CD14-positive monocyte (primary cell): ENCODE data around the gene BMI1. TPM values are rescaled to one million over a fixed set of nuclear protein-coding genes. Genes with fewer than 3 reads are reported as not detected.

ENCODE experiments used
- DNase-seq, 3 donors: peaks; one replicate each; pipeline ENCODE4 v3.0.0-alpha.2; 2011 to 2022
- H2AFZ ChIP-seq: 2 replicates; pipeline ENCODE4 v1.6.0; 2012; ENCODE audit warnings: mild to moderate bottlenecking, low read depth, low read length, inconsistent platforms; ENCODE audit not compliant: insufficient read depth, poor library complexity, severe bottlenecking
- H3K27ac ChIP-seq, 2 donors: 1 replicate in 1 of 2; 2 replicates in 1 of 2; pipeline ENCODE4 v1.5.1; 2012 to 2013; ENCODE audit warnings: low read length in 2 of 2, control low read depth in 1 of 2, inconsistent platforms in 1 of 2, low read depth in 1 of 2, mild to moderate bottlenecking in 1 of 2
- H3K27me3 ChIP-seq, 2 donors: one replicate each; pipeline versions ENCODE4 v1.6.0 to v1.6.1; 2011 to 2013; ENCODE audit warnings: low read length in 2 of 2; ENCODE audit not compliant: control insufficient read depth in 2 of 2, insufficient read depth in 2 of 2
- H3K36me3 ChIP-seq, 2 donors: replicated peaks in 1 of 2; 1 replicate in 1 of 2; 2 replicates in 1 of 2; pipeline versions ENCODE4 v1.5.1 to v1.6.1; 2012 to 2013; ENCODE audit warnings: low read length in 2 of 2, control low read depth in 1 of 2, inconsistent platforms in 1 of 2, mild to moderate bottlenecking in 1 of 2; ENCODE audit not compliant: insufficient read depth in 2 of 2, control insufficient read depth in 1 of 2
- H3K4me1 ChIP-seq, 2 donors: 1 replicate in 1 of 2; 2 replicates in 1 of 2; pipeline versions ENCODE4 v1.5.1 to v1.6.1; 2012 to 2013; ENCODE audit warnings: low read length in 2 of 2, control low read depth in 1 of 2, inconsistent platforms in 1 of 2, mild to moderate bottlenecking in 1 of 2, moderate library complexity in 1 of 2; ENCODE audit not compliant: insufficient read depth in 2 of 2, control insufficient read depth in 1 of 2
- H3K4me2 ChIP-seq: replicated peaks from 2 replicates; pipeline ENCODE3; 2012; ENCODE audit warnings: low read length, moderate library complexity, mild to moderate bottlenecking; ENCODE audit not compliant: poor library complexity, severe bottlenecking; ENCODE audit errors: extremely low read depth
- H3K4me3 ChIP-seq, 3 experiments: fragments of 200-600 bp in 1 of 3; sonication (generic) in 1 of 3; replicated peaks in 1 of 3; 1 replicate in 2 of 3; 2 replicates in 1 of 3; pipeline ENCODE4 v1.5.1; 2011 to 2013; ENCODE audit warnings: low read length in 3 of 3, mild to moderate bottlenecking in 3 of 3, control low read depth in 2 of 3, low read depth in 2 of 3, inconsistent platforms in 1 of 3, moderate library complexity in 1 of 3
- H3K79me2 ChIP-seq: 2 replicates; pipeline ENCODE4 v1.6.0; 2012; ENCODE audit warnings: mild to moderate bottlenecking, control low read depth, inconsistent platforms, low read length, moderate library complexity; ENCODE audit not compliant: insufficient read depth
- H3K9ac ChIP-seq: 2 replicates; pipeline ENCODE4 v1.6.0; 2017; ENCODE audit warnings: low read length, mild to moderate bottlenecking; ENCODE audit not compliant: insufficient read depth, poor library complexity, severe bottlenecking
- H3K9me3 ChIP-seq, 2 donors: replicated peaks in 1 of 2; 1 replicate in 1 of 2; 2 replicates in 1 of 2; pipeline versions ENCODE4 v1.5.1 to v1.6.1; 2012 to 2013; ENCODE audit warnings: low read length in 2 of 2, control low read depth in 1 of 2; ENCODE audit not compliant: control insufficient read depth in 1 of 2, insufficient read depth in 1 of 2
- H4K20me1 ChIP-seq: 2 replicates; pipeline ENCODE4 v1.6.0; 2012; ENCODE audit warnings: mild to moderate bottlenecking, low read length, control low read depth, moderate library complexity; ENCODE audit not compliant: insufficient read depth
- H3K27ac Mint-ChIP-seq, 7 donors: one replicate each; pipeline ENCODE4 v1.8.0; 2020; ENCODE audit warnings: mild to moderate bottlenecking in 7 of 7, mixed read lengths in 7 of 7, moderate library complexity in 6 of 7, inconsistent platforms in 2 of 7
- H3K27me3 Mint-ChIP-seq, 3 donors: one replicate each; pipeline ENCODE4 v1.8.0; 2021 to 2022; ENCODE audit warnings: low read depth in 3 of 3, mild to moderate bottlenecking in 3 of 3, mixed read lengths in 3 of 3, moderate library complexity in 3 of 3, inconsistent platforms in 1 of 3
- H3K36me3 Mint-ChIP-seq, 2 donors: one replicate each; pipeline ENCODE4 v1.8.0; 2020; ENCODE audit warnings: mixed read lengths in 2 of 2, inconsistent platforms in 1 of 2, mild to moderate bottlenecking in 1 of 2
- H3K4me1 Mint-ChIP-seq: one replicate; pipeline ENCODE4 v1.8.0; 2020; ENCODE audit warnings: mild to moderate bottlenecking, mixed read lengths
- H3K4me3 Mint-ChIP-seq, 2 donors: one replicate each; pipeline ENCODE4 v1.8.0; 2020; ENCODE audit warnings: mild to moderate bottlenecking in 2 of 2, mixed read lengths in 2 of 2, moderate library complexity in 1 of 2
- H3K9me3 Mint-ChIP-seq, 7 donors: one replicate each; pipeline ENCODE4 v1.8.0; 2020 to 2022; ENCODE audit warnings: mixed read lengths in 7 of 7, mild to moderate bottlenecking in 6 of 7, moderate library complexity in 6 of 7, inconsistent platforms in 2 of 7
- CTCF ChIP-seq: fragments of 200-600 bp; IDR thresholded peaks from one replicate; pipeline ENCODE4 v1.8.0; 2022; ENCODE audit warnings: antibody characterized with exemption, mild to moderate bottlenecking
- WGBS: methylation state at CpG from one replicate; pipeline ENCODE4 v1.1.5; 2013; ENCODE audit warnings: missing lambda C conversion rate; ENCODE audit not compliant: insufficient coverage; 5-methylcytosine and 5-hydroxymethylcytosine counted together
- intact Hi-C, 2 donors: fragments of 100-400 bp; cut with micrococcal nuclease; formaldehyde crosslinking; loops; one replicate each; pipeline versions ENCODE4 v1.15.0 to v1.15.1; 2023
- polyA plus RNA-seq, 3 donors: library from polyadenylated mRNA; depleted of rRNA in 1 of 3; unstranded in 2 of 3; stranded (reverse) in 1 of 3; fragments of 300-500 nt in 2 of 3; fragments of >200 nt in 1 of 3; fragmentation: Illumina TruSeq in 2 of 3; gene quantifications; 1 replicate in 2 of 3; 2 replicates in 1 of 3; pipeline ENCODE4 v1.2.3, GENCODE V29; 2012 to 2021

Gene BMI1
- polyA plus RNA-seq, 3 donors, result 7.5 to 11.9 (median 11.0) TPM

GRCh38 chr10:22324893-22325271, 4.0 kb downstream of the BMI1 start:
- peaks cover 17 to 19% of the 10 kb centered on the region in 2 donors for H3K36me3 ChIP-seq
- peaks cover 29 to 32% of the 10 kb centered on the region in 2 donors for H3K4me1 ChIP-seq
- peaks cover 35% of the 10 kb centered on the region for H3K4me1 Mint-ChIP-seq
- H3K27ac ChIP-seq, result no peak overlapping the region
- peaks cover 37 to 51% (median 40%) of the 10 kb centered on the region in 3 donors for H3K27me3 Mint-ChIP-seq
- peaks cover 0 to 10% (median 5%) of the 10 kb centered on the region in 7 donors for H3K9me3 Mint-ChIP-seq
- intact Hi-C loops, result loop anchor here (5.0 to 10.0 kb wide), 4 partner anchors 98 to 790 kb away; partner anchors contain the start of genes DNAJC1 (in 1 of the 2) and MLLT10 (in 1 of the 2)
- H3K9ac ChIP-seq, result no peak overlapping the region
- H3K4me2 ChIP-seq, result peak overlapping the region; percentile 91
- no peak for DNase-seq
- H3K79me2 ChIP-seq, result peaks cover 10% of the 10 kb centered on the region
- H3K36me3 Mint-ChIP-seq, result peaks cover 28 to 49% of the 10 kb centered on the region in 2 donors
- no peak for TF ChIP-seq CTCF
- no peaks in the 10 kb centered on the region for H3K9me3 ChIP-seq
- H3K4me3 ChIP-seq, result peak overlapping the region; percentile 41 to 79 (median 57)
- 4% methylated on average over 4 of the region's 9 CpGs for WGBS
- peak overlapping the region; percentile 92 to 98 for H3K4me3 Mint-ChIP-seq
- peaks cover 38 to 50% of the 10 kb centered on the region in 2 donors for H3K27me3 ChIP-seq
- H3K27ac Mint-ChIP-seq, result peak overlapping the region in 3 of 7 donors; percentile 31 to 81 (median 59)
- peak overlapping the region; percentile 37 for H2AFZ ChIP-seq
- H4K20me1 ChIP-seq, result peaks cover 18% of the 10 kb centered on the region

GRCh38 chr10:22325272-22326144, 4.6 kb downstream of the BMI1 start:
- Histone ChIP-seq H3K79me2 (peaks cover 10% of the 10 kb centered on the region), H2AFZ (peak overlapping the region; percentile 78), H3K9me3 (no peaks in the 10 kb centered on the region), H3K4me1 (peaks cover 26 to 27% of the 10 kb centered on the region in 2 donors), H3K4me3 (peak overlapping the region; percentile 43 to 79 (median 57)), H4K20me1 (peaks cover 18% of the 10 kb centered on the region), H3K27ac (no peak overlapping the region), H3K4me2 (peak overlapping the region; percentile 91), H3K36me3 (peaks cover 17 to 22% of the 10 kb centered on the region in 2 donors), H3K27me3 (peaks cover 38 to 50% of the 10 kb centered on the region in 2 donors), H3K9ac (peak overlapping the region; percentile 29)
- Mint-ChIP-seq H3K4me3 (peak overlapping the region; percentile 92 to 98), H3K9me3 (peaks cover 0 to 10% (median 5%) of the 10 kb centered on the region in 7 donors), H3K27me3 (peaks cover 37 to 48% (median 40%) of the 10 kb centered on the region in 3 donors), H3K27ac (peak overlapping the region in 4 of 7 donors; percentile 33 to 81 (median 56)), H3K36me3 (peaks cover 29 to 49% of the 10 kb centered on the region in 2 donors), H3K4me1 (peaks cover 32% of the 10 kb centered on the region)
- TF ChIP-seq CTCF, result no peak
- peak in 2 of 3 donors; percentile 57 to 69 for DNase-seq
- WGBS, result under 1% methylated on average over 75 of the region's 92 CpGs
- intact Hi-C loops, result loop anchor here in 1 of 2 donors (10.0 kb wide), 1 partner anchor 791 kb away; the partner anchor contains the start of gene MLLT10
